Subcutaneous adipose tissue (tissue), 4 donors: ENCODE data around the gene MAGI3. TPM values are rescaled to one million over a fixed set of nuclear protein-coding genes. Genes with fewer than 3 reads are reported as not detected.

ENCODE experiments used
- CTCF ChIP-seq: fragments of 450-650 bp; IDR thresholded peaks from one replicate; pipeline ENCODE4 v1.5.1; 2016; ENCODE audit warnings: low read depth, mild to moderate bottlenecking, control low read depth, antibody characterized with exemption, moderate library complexity
- total RNA-seq, 4 donors: library from RNA; depleted of rRNA; stranded (reverse); fragments of >200 nt; gene quantifications; one replicate each; pipeline ENCODE4 v1.1.0, GENCODE V29; 2016

The MAGI3 gene
- total RNA-seq, 4 donors from 2014 or later = 11.6 to 19.4 (median 15.7) TPM

GRCh38 chr1:113630340-113631327 is 240.3 kb downstream of the MAGI3 start:
- no peak for TF ChIP-seq CTCF

- TF ChIP-seq CTCF = no peak
These were observed 251.1 kb downstream of the MAGI3 start for GRCh38 chr1:113641396-113641795.

- no peak for TF ChIP-seq CTCF
These were observed 256.8 kb downstream of the MAGI3 start for GRCh38 chr1:113647164-113647563.

- no peak for TF ChIP-seq CTCF
These were observed 258.2 kb downstream of the MAGI3 start for GRCh38 chr1:113648478-113648877.

GRCh38 chr1:113652771-113653170 is 262.5 kb downstream of the MAGI3 start:
- TF ChIP-seq CTCF = no peak

GRCh38 chr1:113653741-113654140 is 263.4 kb downstream of the MAGI3 start:
- TF ChIP-seq CTCF = no peak

GRCh38 chr1:113654883-113655282 is 264.6 kb downstream of the MAGI3 start:
- no peak for TF ChIP-seq CTCF
